ENCODE data around the gene SYMPK.
"Not testable (repeated sequence)": the region's sequence is repeated elsewhere in the genome, so short reads cannot be mapped to it uniquely, and the experiment has no call there.

Gene SYMPK

GRCh38 chr19:45801603-45802175, 61.3 kb downstream of the SYMPK start:
- no peak for DNase-seq

DNA sequence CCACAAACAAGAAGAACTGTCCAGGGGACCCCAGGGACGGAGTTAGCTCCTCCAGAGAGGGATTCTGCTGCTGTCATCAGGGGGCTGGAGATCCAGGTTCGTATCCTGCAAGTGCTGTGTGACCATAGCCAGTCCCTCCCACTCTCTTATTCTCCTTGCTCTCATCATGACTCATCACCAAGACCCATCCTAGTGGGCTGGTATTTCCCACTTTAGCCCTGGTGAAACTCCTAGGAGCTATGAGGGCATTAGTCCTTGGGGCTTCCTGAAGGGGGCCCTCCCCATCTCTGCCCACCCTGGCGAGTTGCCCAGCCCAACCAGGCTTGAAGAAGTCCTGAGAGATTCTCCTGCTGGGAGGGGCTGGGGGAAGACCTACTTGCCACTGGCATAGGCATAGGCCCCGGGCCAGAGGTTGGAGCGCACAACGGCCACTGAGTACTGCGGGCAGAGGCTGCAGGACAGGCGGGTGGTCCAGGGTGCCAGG, 62.8 kb downstream of the SYMPK start:
- no peak for DNase-seq

- DNase-seq = not testable (repeated sequence)
Observed at GRCh38 chr19:45799541-45799940, 63.4 kb downstream of the SYMPK start.

DNA sequence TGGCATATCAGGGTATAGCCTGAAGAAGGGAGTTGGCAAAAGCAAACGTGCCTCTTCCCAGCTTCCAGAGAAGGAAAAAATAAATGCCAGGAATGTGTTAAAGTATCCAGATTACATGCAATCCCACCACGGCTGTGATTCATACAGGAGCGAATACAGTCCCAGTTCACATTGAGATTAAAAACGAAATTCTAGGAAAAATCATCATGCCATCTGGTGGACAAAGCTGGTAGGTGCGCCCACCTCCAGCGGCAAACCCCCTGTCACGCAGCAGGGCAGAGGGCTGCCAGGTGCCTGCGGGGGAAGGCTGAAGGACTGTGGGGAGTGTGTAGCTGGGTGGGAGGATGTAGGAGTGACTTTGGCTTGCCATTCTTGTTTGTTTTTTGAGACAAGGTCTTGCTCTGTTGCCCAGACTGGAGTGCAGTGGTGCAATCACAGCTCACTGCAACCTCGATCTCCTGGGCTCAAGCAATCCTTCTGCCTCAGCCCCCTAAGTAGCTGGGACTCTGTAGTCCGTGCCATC, 63.9 kb downstream of the SYMPK start:
- peak; percentile 61 for DNase-seq

DNA sequence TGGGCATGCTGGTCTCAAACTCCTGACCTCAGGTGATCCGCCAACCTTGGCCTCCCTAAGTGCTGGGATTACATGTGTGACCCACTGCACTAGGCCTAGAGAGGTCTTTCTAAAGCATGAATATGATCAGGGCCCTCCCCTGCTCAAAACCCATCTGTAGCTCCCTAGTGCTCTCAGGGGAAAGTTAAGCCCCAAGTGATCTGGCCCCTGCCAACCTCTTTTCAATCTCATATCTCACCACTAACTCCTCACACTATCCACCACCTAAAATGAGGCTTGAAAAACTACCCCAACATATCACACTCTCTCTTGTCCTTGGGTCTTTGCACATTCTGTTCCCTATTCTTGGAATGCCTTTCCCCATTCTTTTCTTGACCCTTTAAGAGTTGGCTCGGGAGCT, 68.3 kb downstream of the SYMPK start:
- no peak for DNase-seq

DNA sequence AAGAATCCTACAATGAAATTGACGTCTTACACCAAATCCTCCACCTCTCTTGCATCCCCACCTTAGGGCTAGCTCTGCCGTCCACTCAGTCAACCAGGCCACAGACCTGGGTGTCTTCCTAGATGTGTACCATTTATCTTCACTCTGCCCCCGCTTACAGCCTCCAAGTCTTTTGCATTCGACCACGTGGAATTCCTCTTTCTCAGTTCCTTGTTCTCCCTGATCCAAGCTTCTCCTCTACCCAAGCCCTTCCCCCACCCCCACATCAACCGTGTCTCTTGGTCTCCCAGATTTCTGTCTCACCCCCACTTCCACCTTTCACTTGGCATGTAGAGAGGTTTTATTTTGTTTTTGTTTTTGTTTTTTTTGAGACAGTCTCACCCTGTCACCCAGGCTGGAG, 69.1 kb downstream of the SYMPK start:
- no peak for DNase-seq

- no peak for DNase-seq
Observed at GRCh38 chr19:45793178-45793564, 69.8 kb downstream of the SYMPK start.

GRCh38 chr19:45792470-45793177, 70.3 kb downstream of the SYMPK start, which contains the start of gene DMWD:
Gene DMWD (minus strand): TSS chr19:45792845. CDS start chr19:45792756, 89 bp downstream.
- DNase-seq = peak; percentile 100

DNA sequence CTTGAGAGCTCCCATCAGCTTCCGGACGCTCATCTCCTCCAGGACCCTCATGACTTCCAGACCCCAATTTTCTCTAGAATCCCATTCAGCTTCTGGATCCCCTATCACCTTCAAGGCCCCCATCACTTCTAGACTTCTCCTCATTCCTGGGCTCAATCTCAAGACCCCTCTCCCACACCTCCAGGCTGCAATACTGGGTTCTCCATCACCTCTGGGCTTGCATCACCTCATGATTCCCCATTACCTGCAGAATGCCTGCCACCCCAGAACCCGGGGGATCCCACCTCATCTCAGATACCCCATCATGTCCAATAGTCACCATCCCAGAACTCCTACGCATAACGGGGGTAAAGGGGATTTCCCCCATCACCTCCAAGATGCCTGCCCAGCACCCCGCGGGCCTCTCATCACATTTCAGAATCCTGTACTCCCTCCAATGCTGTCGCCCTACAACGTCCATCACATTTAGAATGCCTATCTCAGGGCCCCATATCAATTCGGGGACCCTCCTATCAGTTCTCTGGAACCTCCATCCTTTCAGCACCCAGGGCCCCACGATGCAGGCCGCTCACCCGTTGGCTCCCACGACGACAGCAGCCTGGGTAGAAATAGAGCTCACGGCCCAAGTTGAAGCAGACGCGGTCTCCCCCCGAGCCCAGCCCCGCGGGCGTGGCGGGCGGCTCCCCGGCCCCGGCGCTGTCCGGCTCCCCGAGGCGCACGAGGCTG, 71.0 kb downstream of the SYMPK start:
- no peak for DNase-seq

DNA sequence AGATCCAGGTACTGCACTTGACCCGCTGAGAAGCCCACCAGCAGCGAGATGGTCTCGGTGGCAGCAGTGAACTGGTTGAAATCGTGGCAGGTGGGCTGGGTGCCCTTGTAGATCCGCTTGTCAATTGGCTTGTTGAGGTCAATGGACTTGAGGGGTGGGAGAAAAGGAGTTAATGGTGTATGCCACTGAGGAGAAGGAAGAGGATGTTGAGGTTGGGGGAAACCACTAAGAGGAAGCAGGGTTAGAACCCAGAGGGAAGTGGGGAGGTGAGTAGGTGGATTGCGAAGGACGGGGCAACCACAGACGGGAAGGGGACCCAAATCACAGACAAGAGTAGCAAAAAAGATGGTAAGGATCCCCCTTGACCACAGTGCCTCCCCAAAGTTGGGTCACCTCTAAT, 72.0 kb downstream of the SYMPK start:
- DNase-seq = no peak

GRCh38 chr19:45789035-45789786, 73.7 kb downstream of the SYMPK start:
- DNase-seq = no peak

GRCh38 chr19:45786533-45786894, 76.4 kb downstream of the SYMPK start:
- no peak for DNase-seq

GRCh38 chr19:45785781-45786532, 77.0 kb downstream of the SYMPK start:
- DNase-seq = no peak

DNA sequence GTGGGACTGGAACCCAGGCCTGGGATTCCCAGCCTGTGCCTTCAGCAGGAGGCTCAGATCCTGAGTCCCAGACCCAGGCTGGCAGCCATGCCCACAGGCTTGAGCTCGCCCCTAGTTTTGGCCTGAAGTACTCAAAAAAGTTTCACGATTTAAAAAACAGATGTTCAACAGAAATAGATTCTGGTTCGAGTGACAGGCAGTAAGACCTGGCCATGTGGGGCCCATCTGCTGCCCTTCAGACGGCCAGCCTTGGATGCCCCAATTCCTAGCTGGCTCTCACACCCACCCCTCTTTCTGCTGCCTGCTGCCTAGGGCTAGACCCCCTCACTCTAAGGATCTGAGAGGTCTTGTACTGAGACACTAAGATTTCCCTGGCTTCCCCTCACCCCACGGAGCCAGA, 77.8 kb downstream of the SYMPK start:
- no peak for DNase-seq

DNA sequence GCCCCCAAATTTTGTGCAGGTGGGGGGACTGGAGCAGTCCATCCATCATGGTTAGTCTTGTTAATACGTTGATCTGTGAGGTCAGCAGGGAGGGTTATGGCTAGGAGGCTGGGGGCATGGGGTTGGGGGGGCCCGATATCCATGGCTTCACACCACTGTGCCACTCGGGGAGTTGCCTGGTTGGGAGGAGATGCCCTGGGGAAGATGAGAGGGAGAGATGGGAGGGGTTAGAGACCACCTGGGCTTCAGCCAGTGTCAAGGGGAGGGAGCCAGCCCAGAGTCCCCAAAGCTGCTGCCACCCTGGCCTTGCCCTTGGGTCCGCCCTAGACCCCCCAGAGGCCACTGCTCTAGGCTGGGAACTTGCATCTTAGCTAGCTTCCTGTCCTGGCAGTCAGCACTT, 78.9 kb downstream of the SYMPK start:
- no peak for DNase-seq

GRCh38 chr19:45782820-45783785, 79.8 kb downstream of the SYMPK start:
- DNase-seq = no peak

- no peak for DNase-seq
Observed at GRCh38 chr19:45782162-45782691, 80.7 kb downstream of the SYMPK start, which contains the start of gene DMPK. Gene DMPK (minus strand): TSS chr19:45782490. CDS start chr19:45782352, 138 bp downstream.

DNA sequence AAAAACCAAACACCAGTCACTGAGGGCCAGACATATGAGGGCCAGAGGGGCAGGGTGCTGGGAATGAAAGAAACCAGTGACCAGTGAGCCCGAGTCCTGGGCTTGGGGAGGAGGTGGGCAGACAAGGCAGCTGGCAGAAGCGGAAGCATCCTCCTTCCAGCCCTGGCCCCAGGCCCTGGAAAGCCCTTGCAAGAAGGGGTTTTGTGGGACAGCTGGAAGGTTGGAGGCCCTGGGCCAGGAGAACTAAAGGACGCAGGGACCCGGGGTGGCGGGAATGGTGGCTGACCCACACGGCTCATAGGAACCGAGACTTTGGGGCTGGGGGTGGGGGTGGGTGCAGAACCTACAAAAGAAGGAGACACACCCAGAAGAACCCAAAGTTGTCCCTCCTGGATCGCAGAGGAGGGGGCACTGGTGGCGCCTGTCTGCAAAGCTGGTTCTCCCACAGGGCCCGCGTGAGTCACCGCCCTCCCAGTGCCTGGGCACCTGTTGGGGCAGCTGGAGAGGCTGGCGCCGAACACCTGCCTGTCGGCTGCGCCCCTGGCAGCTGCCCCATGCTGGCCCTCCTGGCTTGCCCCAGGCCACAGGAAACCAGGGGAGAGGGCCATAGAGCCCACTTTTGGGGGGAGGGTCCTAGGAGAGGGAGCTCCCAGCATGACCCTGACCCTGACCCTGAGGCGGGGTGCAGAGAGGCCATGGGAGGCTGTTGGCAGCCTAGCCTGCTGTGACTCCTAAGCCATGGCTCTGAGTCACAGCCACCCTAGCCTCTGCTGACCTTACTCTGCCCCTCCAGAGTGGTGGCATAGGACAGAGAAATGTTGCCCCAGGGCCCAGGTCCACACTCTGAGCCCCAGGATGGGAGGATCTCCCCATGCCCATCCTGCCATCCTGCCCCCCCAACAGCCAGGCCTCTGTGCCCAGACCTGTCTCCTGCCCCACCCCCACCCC, 81.5 kb downstream of the SYMPK start:
- DNase-seq = no peak

DNA sequence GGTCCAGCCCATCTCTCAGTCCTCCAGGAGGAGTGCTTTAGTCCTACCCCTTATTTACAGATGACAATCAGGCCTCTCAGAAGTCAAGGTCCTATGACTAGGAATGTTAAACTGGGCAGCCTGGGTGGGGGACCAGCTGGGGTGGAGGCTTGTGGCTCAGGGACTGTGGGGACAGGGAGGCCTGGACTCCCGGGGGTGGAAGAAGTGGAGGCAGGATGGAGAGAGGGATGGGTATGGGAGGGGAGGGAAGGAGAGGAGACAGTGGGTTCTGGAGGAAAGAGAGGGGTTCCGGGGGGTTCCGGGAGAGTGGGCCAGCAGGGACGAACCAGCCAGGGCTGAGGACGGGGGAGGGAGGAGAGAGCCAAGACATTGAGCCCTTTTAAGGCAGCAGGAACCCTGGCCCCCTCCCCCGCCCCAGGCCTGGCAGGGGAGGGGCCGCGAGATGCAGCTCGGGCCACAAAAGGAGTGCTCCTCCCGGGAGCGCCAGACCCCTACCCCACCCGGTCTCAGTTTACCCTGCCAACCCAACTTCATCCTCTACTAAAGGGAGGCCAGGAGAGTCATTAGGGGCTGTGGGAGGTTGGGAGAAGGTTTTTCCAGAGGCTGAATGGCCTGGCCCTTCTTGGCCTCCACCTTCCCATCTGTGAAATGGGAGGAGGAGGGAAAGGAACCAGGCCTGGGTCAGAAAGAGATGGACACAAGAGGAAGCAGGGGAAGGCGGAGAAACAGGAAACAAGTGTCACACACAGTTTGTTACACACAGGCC, 82.3 kb downstream of the SYMPK start:
- DNase-seq = no peak

All from activated CD4-positive, alpha-beta T cell treated with anti-CD3 and anti-CD28 coated beads, Interleukin-2, amount 50 U/mL, for 1 hour (primary cell).